GM12874 (cell line): ENCODE measurements around the gene KDF1.

Source experiments
- CTCF ChIP-seq: IDR thresholded peaks from 2 replicates; pipeline ENCODE4 v1.5.1; 2011; ENCODE audit warnings: low read depth, mild to moderate bottlenecking, control low read depth, low read length, moderate library complexity; ENCODE audit not compliant: insufficient read depth

The KDF1 gene

GRCh38 chr1:26911399-26912146 lies 48.7 kb downstream of the KDF1 start:
- TF ChIP-seq CTCF, result no peak

DNA sequence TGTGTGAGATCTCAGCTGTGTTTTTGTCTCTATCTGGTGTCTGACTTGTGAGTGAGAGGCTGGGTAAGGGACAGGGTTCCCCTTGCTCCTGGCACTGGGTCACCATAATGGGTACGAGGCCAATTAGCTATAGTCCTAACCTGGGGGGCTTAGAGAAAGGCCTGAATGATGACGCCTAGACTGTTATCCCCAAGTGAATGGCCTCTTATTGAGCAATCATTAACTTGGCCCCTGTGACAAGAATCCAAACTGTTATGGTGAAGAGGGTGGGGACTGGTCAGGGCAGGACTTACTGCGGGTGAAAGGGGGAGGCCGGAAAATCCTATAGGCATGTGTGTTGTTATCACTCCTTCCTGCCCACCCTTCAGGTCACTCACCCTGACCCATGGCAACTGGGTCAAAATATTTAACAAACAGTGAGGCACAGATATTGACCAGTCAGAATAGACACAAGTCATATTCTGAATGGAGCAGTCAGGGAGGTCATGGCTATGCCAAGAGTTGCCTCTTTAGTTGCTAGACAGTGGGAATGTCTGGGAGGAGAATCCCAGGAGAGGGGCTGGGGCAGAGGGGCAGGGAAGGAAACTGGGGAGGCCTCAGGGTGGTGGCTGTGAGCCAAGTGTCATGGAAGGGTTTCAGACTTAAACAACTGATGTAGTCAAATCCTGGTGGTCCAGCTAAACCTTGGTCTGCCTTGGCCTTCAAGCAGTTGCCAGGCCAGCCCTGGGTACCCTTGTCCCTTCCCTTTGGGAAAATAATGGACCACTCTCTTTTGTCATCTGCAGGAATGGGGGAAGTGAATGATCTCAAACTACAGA lies 49.7 kb downstream of the KDF1 start:
- TF ChIP-seq CTCF, result no peak

DNA sequence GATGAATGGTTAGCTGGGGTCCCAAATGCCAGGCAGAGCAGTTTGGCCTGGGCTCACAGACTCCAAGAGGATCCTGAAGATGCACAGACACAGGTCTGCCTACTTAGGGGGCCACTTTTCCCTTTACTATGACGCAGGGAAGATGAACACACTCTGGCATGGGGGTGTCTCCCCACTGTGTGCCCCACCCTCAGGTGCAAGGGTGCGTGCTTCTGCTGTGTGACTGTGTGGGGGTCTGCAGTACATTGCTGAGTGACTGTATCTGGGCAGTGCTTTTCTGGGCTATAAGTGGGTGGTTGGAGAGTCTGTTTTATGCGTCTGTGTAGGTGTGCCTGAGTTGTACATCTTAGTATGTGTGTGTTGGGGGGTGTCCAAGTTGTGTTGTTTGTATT lies 50.3 kb downstream of the KDF1 start:
- TF ChIP-seq CTCF, result no peak

DNA sequence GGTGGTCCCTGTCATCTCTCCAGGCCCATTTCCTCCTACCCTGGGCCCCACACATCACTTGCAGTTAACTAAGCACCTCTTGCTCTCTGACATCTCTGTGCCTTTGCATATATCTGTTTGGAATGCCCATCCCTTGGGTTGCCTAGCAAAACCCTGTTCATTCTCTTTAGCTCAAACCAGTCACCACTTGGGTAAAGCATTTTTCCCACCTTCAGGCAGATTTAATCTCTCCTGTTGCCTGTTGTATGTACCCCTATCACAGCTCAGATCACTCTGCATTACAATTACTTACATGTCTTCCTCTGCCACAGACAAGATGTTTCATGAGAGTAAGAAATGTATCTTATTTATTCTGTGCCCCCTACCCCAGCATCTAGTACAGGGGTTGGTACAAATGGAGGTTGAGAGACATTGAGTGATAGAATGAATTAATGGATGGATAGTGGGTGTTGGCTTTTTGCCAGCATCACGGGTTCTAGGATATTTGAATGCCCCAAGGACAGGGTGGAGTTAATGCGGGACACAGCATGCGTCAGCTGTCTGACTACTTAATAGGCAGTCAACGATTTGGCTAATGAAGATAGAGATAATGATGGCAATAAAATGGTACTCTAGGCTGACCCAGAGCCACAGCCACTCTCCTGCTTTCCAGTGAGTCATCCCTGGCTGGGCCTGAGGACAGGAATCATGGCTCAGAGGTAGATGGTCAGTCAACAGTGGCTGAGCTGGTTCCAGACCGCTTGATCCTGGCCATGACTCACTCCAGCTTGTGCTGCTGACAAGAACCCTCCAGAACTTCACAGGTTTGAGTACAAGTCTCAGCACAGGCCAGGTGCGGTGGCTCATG lies 53.0 kb downstream of the KDF1 start:
- no peak for TF ChIP-seq CTCF

DNA sequence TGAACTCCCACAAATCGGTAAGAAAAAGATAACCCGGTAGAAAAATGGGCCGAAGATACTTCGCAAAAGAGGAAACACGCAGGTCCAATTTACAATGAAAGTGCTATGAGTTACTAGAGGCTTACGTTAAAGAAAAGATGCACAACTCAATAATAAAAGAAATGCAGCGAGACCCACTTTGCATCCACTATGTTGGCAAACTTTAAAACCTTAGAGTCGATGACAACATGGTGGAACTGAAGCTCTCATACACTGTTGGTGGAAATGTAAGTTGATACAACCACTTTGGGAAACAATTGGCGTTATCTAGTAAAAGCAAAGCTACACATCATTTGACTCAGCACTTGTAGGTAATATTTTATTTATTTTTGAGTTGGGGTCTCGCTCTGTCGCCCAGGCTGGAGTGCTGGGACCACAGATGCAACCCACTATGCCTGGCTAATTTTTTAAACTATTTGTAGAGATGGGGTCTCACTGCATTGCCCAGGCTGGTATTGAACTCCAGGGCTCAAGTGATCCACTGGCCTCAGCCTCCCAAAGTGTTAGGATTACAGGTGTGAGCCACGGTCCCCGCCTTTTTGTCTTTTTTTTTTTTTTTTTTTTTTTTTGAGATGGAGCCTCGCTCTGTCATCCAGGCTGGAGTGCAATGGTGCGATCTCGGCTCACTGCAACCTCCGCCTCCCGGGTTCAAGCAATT lies 59.3 kb downstream of the KDF1 start:
- TF ChIP-seq CTCF, result no peak

DNA sequence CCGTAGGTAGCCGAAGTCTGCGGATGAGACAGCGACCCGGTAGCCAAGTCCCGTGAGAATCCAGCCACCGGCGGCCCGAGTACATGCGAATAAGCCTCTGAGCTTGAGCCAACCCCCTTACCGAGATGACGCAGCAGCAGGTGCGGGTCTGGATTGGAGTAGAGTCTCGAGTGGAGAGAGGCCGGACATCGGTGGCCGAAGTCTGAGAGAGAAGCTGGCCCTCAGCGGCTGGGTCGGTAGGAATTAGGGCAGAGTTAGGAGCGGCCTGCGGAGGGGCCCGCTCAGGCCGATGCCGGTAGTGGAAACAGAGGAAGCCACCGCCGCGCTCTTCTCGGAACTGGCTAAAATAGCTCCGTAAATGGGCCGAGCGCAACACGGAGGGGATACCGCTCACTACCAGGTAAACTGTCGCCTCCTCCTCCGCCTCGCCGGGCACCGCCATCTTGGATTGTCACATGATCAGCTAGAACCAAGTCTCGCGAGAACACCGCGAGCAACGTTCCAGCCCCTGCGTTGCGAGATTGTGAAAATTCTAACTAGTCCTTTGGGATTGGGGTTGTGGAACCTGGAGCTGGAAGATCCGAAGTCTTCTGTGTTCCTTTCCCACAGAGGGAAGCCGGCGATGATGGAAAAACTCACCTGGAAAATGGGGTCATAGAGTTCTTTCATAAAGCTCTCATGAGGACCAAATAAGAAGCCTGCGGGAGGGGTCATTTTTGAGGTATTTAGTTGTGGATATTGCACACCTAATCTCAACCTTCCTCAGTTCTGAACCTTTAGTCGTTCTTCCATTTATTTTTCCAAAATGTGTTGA lies 60.1 kb downstream of the KDF1 start, which contains the start of gene GPATCH3:
Gene GPATCH3 (minus strand): TSS at position 467 of the 814 bp plus-strand sequence. CDS start 25 bp downstream, at position 442.
- TF ChIP-seq CTCF, result no peak
